H1 (cell line): ENCODE results near the gene RAB11FIP3. TPM values are rescaled to one million over a fixed set of nuclear protein-coding genes. Genes with fewer than 3 reads are reported as not detected.

Source experiments
- ASH2L ChIP-seq: fragments of 200-600, 300-600 bp; sonication (generic); IDR thresholded peaks from one replicate; pipeline ENCODE4 v1.7.1; 2017; ENCODE audit warnings: low read length
- BCL11A ChIP-seq, 2 experiments: IDR thresholded peaks; one replicate each; pipeline ENCODE4 v1.6.1; 2011; ENCODE audit warnings: low read depth in 2 of 2, low read length in 2 of 2, mild to moderate bottlenecking in 2 of 2
- CBX5 ChIP-seq: fragments of 300-800, 300-1000 bp; sonication (generic); IDR thresholded peaks from 2 replicates; pipeline ENCODE4 v1.7.1; 2016; ENCODE audit warnings: antibody characterized with exemption, low read length, low read depth
- CREB1 ChIP-seq: IDR thresholded peaks from 2 replicates; pipeline ENCODE4 v1.6.1; 2012; ENCODE audit warnings: inconsistent platforms
- CTBP2 ChIP-seq: IDR thresholded peaks from 2 replicates; pipeline ENCODE4 v1.7.0; 2011; ENCODE audit warnings: borderline replicate concordance, mild to moderate bottlenecking, moderate library complexity, mixed read lengths, low read length; ENCODE audit not compliant: insufficient read depth, insufficient read length
- E2F6 ChIP-seq: IDR thresholded peaks from 2 replicates; pipeline ENCODE4 v1.6.1; 2012; ENCODE audit warnings: inconsistent platforms
- EZH2 ChIP-seq: fragments of 200-600 bp; sonication (generic); IDR thresholded peaks from 2 replicates; pipeline ENCODE4 v1.7.1; 2012; ENCODE audit warnings: low read depth, mild to moderate bottlenecking, moderate library complexity, low read length, inconsistent platforms; ENCODE audit not compliant: severe bottlenecking
- HDAC6 ChIP-seq: IDR thresholded peaks from one replicate; pipeline ENCODE4 v1.7.1; 2012; ENCODE audit warnings: low read depth, mild to moderate bottlenecking, inconsistent platforms, low read length, moderate library complexity
- KDM1A ChIP-seq: fragments of 200-600, 300-600 bp; sonication (generic); IDR thresholded peaks from 2 replicates; pipeline ENCODE4 v1.7.1; 2016; ENCODE audit warnings: mild to moderate bottlenecking, low read length, borderline replicate concordance
- KDM4A ChIP-seq: IDR thresholded peaks from one replicate; pipeline ENCODE4 v1.7.1; 2012; ENCODE audit warnings: low read depth, mild to moderate bottlenecking, moderate library complexity, low read length, inconsistent platforms; ENCODE audit not compliant: severe bottlenecking
- KDM5A ChIP-seq: fragments of 200-600 bp; IDR thresholded peaks from 2 replicates; pipeline ENCODE4 v1.7.1; 2012; ENCODE audit warnings: mild to moderate bottlenecking, low read length, inconsistent platforms, mixed read lengths
- POU5F1 ChIP-seq: IDR thresholded peaks from 2 replicates; pipeline ENCODE4 v1.6.1; 2011; ENCODE audit warnings: low read depth, mild to moderate bottlenecking, low read length, moderate library complexity
- SIN3A ChIP-seq, 2 experiments: IDR thresholded peaks in 1 of 2; conservative IDR thresholded peaks in 1 of 2; 2 replicates each; pipeline ENCODE4 v1.6.1; 2011 to 2012; ENCODE audit warnings: low read length in 2 of 2, improper control_type of control experiment in 1 of 2, low read depth in 1 of 2, mild to moderate bottlenecking in 1 of 2
- SP4 ChIP-seq: IDR thresholded peaks from 2 replicates; pipeline ENCODE4 v1.6.1; 2012; ENCODE audit warnings: low read length, inconsistent platforms
- SRF ChIP-seq: IDR thresholded peaks from 2 replicates; pipeline ENCODE4 v1.6.1; 2011; ENCODE audit warnings: mild to moderate bottlenecking, low read depth, low read length, moderate library complexity
- TAF1 ChIP-seq: IDR thresholded peaks from 2 replicates; pipeline ENCODE4 v1.6.1; 2011; ENCODE audit warnings: mild to moderate bottlenecking, low read depth, low read length
- TAF7 ChIP-seq: optimal IDR thresholded peaks from 2 replicates; pipeline ENCODE3; 2011; ENCODE audit warnings: low read depth, mild to moderate bottlenecking, inconsistent platforms, low read length, moderate library complexity, borderline replicate concordance
- TCF12 ChIP-seq: IDR thresholded peaks from 2 replicates; pipeline ENCODE4 v1.6.1; 2011; ENCODE audit warnings: low read depth, mild to moderate bottlenecking, low read length
- TEAD4 ChIP-seq: IDR thresholded peaks from 2 replicates; pipeline ENCODE4 v1.6.1; 2012; ENCODE audit warnings: low read depth, low read length, inconsistent platforms, mixed read lengths
- polyA plus RNA-seq, 7 experiments: library from polyadenylated mRNA; depleted of rRNA in 3 of 7; stranded (reverse) in 5 of 7; unstranded in 2 of 7; fragments of >200 nt in 5 of 7; fragments of 200-250 nt in 2 of 7; gene quantifications; 1 replicate in 5 of 7; 2 replicates in 1 of 7; 4 replicates in 1 of 7; pipeline versions ENCODE4 v1.2.1 to v1.2.3, GENCODE V29; 2011 to 2013; ENCODE audit warnings: missing spikeins in 2 of 7, mixed read lengths in 2 of 7
- total RNA-seq: library from RNA; stranded (reverse); fragmentation: NEBNext Ultra II Directional; extraction: Animal tissue kit (Norgen Biotek cat#: 25700); gene quantifications from 2 replicates; pipeline ENCODE4 v1.2.1, GENCODE V29; 2021

The RAB11FIP3 gene
- total and polyA plus RNA-seq, 2 of the 8 experiments (the other 6 are each of a cell fraction or from before 2014, with no cell fraction given), result 9.3 to 35.2 TPM

- no peak for TF ChIP-seq KDM4A
- no peak for TF ChIP-seq CTBP2
- TF ChIP-seq TCF12, result no peak
- TF ChIP-seq POU5F1, result no peak
- no peak for TF ChIP-seq E2F6
- no peak for TF ChIP-seq SP4
- TF ChIP-seq BCL11A (IDR thresholded peaks at IDR 0.05; ENCODE audit: low read depth in 2 of 2, low read length in 2 of 2), result no peak
- TF ChIP-seq TEAD4, result no peak
- no peak for TF ChIP-seq HDAC6
- TF ChIP-seq KDM5A, result no peak
- TF ChIP-seq KDM1A, result no peak
- TF ChIP-seq TAF1, result peak; percentile 66
- no peak for TF ChIP-seq SIN3A (conservative IDR thresholded peaks at IDR 0.05 in 1 of 2, IDR thresholded peaks at IDR 0.05 in 1 of 2; ENCODE audit: low read depth in 1 of 2, low read length in 2 of 2)
- TF ChIP-seq TAF7, result peak; percentile 48
- TF ChIP-seq CREB1, result no peak
- TF ChIP-seq ASH2L, result no peak
- TF ChIP-seq SRF, result no peak
- TF ChIP-seq EZH2, result no peak
- TF ChIP-seq CBX5, result no peak
Observed at GRCh38 chr16:397135-397661, 28.3 kb upstream of the RAB11FIP3 start, which contains the start of gene NME4 (continued).
